GM19239 (cell line): Measurements from ENCODE around the gene MTHFSD.

Source experiments
- DNase-seq: peaks from one replicate; pipeline ENCODE4 v3.0.0; 2011; ENCODE audit warnings: low spot score; ENCODE audit not compliant: insufficient read length
- FAIRE-seq: peaks from 2 replicates; lab custom pipeline; 2011; peaks lifted over from hg19 to GRCh38; lab: Jason Lieb, UNC

Gene MTHFSD

GRCh38 chr16:86584726-86585721 is 30.0 kb upstream of the MTHFSD start:
- FAIRE-seq: no peak
- no peak for DNase-seq

- DNase-seq: no peak
- no peak for FAIRE-seq
Measured at GRCh38 chr16:86584071-86584685, 29.1 kb upstream of the MTHFSD start.

DNA sequence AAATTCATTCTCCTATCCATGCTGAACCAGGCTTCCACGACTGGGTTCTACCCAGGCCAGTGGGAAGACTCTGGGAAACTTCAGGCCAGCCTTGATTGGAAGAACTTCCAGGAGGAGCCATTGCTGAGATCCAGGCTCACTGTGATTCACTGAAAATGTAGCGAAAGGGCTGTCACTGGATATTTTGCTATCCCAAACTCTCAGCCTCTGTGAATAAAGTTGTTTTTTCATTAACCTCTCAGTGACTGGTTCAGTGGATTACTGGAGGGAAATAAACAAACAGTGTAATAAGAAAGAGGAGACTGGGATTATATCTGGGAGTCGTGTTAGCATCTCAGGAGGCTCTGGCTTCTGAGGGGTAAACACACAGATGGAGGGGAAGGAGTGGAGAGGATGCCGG is 26.4 kb upstream of the MTHFSD start:
- no peak for FAIRE-seq

DNA sequence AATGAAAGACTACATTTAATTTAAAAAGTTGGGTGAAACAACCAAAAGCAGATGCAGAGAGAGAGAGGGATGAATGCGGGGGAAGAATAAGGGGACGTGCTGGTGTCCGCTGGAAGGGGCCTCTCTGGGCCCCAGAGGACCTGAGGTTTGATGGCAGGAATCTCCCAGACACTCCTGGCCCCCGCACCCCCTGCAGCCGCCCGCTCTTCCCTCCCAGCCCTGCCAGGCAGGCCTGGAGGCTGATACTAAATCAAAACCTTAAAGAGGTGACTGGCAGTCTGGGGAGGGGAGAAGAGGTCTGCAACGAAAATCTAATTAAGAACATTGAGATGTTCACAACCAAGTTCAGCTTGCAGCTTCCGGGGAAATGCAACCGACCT is 25.7 kb upstream of the MTHFSD start:
- no peak for FAIRE-seq
- DNase-seq: no peak

More for the DNA sequence above, 26.4 kb upstream of the MTHFSD start:
- no peak for DNase-seq

- FAIRE-seq: no peak
- DNase-seq: no peak
Measured at GRCh38 chr16:86580063-86580790, 25.2 kb upstream of the MTHFSD start.

GRCh38 chr16:86579268-86580062 is 24.4 kb upstream of the MTHFSD start:
- DNase-seq (no peak), FAIRE-seq (no peak)

DNA sequence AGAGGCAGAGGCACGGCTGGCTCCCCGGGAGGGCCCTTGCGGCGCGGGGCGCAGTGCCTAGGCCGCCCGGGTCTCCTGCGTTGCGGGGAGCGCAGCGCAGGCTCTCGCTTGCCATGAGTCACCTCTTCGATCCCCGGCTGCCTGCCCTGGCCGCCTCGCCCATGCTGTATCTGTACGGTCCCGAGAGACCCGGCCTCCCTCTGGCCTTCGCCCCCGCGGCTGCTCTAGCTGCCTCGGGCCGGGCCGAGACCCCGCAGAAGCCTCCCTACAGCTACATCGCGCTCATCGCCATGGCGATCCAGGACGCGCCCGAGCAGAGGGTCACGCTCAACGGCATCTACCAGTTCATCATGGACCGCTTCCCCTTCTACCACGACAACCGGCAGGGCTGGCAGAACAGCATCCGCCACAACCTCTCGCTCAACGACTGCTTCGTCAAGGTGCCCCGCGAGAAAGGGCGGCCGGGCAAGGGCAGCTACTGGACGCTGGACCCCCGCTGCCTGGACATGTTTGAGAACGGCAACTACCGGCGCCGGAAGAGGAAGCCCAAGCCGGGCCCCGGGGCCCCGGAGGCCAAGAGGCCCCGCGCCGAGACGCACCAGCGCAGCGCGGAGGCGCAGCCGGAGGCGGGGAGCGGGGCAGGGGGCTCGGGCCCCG is 23.7 kb upstream of the MTHFSD start:
- DNase-seq (no peak), FAIRE-seq (no peak)

DNA sequence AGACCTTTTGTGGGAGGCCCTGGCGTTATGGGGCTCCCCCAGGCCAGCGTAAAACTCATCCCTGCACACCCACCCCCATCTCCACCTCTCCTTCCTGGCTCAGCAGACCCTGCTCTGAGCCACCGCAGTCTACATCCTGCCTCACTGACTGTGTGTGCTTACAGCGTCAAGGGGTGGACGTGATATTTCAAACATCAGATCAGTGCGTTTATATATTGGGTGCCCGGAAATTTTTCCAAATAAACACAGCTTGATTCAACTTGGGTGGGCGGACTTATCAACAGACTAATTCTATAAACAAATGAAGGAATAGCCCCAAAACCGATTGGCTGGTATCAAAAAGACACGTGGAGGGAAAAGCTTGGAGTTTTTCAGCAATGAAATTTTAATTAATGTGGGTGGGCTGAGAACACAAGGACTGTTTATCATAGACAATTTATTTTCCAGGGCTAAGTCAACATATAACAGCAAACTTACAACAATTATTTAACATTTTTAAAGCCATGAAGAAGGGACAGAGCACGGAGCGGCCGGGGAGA is 23.1 kb upstream of the MTHFSD start, which contains the start of gene FOXL1:
TSS of gene FOXL1 (plus strand) at position 489 of the 539 bp plus-strand sequence. CDS start 175 bp downstream, outside the sequence.
- no peak for DNase-seq
- no peak for FAIRE-seq

DNA sequence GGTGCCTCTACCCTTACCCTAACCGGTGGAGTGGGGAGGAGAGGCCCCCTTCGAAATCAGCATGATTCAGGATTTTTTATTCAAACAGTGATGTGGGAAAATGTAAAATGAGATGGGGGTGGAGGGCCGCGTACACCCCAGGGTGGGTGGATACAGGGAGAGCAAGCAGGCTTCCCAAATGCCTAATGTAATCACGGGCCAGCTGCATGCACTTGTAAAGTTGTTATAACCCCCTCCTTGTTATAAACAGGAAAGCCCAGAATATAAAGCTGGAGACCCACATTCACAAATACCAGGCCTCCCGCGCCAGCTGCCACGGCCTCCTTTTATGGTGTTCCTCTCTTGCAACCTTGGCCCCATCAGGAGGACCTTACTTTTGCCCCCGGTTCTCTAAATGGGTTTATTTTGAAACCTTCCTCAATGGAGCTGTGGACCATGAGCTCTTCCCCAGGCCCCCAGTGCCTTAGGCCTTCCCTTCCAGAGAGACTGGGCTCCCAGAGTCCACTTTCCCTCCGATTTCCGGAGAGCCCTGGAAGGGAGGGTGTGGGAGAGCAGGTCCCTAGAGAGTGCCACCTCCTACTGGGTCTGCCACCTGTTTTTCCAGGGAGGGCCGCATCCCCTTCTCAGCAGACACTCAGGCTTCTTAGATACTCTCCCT is 22.4 kb upstream of the MTHFSD start:
- DNase-seq (no peak), FAIRE-seq (no peak)

DNA sequence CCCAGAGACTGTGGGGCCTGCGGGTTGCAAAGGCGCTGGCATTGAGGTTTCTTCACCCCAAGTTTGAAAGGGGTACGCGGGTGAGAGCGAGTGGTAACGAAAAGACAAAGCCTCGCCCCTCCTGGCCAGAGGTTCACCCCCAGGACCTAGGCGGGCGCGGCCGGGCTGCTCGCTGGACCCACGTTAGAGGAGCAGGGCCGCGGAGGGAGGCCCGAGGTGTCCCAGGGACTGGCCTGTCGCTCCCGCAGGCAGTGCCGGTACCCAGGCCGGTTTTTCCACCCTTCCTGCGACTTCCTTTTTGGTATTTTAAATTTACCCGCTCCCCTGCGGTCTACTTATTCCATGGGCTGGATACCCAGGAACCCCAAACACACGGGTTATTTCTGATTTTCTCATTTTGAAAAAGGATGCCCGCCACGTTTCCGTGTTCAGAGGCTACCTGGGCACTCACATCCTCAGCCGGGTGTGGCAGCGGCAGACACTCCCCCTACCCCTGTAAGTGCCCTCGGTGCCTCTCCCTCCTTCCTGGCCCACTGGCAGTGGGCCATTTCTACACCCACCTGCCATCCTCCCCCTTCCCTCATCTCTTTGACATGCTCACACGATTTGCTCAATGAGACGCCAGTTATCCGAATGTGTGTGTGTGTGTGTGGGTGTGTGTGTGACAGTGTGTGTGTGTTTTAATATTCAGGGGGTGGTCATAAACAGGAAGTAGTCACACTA is 21.7 kb upstream of the MTHFSD start:
- DNase-seq (no peak), FAIRE-seq (no peak)

DNA sequence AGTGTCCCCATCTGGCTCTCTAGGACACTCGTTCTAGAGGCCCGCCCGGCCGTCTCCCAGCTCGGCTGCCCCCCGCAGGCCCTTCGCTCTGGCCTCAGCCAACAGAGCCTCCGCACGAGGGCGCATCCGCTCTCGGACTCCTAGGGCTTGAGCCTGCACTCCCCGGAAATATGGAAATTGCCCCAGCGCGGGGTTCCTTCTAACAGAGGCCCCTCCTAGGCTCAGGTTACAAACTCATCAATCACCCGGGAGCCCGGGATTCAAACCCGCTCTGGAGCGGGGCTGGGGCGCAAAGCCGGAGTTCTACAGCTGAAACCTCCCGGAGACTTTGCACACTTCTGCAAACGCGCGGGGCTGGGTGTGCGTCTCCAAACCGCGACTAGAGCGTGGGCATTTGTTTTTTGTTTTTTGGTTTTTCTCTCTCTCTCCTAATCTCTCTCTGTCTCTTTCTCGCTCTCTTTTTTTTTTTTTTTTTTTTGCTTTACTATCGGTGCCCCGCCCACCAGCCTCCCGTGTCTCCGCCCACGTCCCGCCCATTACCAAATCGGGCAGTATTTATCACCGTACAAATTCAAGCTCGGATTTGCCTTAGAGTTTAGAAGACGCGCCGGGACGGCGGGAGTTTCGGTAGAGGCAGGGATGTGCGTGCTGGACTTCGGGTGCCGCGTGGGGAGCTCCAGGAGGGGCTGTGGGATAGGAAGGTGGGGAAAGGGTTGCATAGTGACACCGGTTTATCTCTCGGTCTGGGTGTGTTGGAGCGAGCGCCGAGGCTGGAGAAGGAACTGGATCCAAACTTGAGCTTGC is 20.9 kb upstream of the MTHFSD start:
- no peak for DNase-seq
- FAIRE-seq: no peak

DNA sequence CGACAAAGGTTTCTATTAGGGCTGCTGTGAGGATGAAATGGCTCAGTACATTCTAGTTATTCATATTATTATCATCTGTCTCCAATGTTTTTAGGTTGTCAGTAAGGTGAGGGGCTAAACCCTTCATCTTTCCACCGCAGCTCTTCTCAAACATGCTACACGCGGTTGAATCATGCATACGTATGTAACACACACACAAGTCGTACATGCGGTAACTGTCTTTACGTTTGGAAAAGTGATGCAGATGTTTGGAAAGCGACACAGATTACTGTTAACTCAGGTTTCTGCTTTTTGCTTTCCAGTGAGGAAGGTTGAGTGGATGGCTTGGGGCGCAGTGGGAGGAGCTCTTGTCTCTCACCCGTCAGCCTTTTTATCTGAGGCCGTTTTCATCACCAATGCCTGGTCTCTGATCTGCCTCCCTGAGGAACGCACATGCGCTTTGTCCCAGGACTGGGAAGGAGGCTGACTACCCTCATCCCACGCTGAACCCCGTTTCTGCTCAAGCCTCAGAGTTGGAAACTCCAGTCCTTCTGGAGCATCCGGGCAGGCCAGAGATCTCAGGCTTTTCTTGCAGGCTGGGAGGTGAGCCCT is 20.2 kb upstream of the MTHFSD start:
- FAIRE-seq (no peak), DNase-seq (no peak)

- no peak for DNase-seq
- no peak for FAIRE-seq
Measured at GRCh38 chr16:86574646-86575045, 19.6 kb upstream of the MTHFSD start.

- FAIRE-seq: no peak
- no peak for DNase-seq
Measured at GRCh38 chr16:86573646-86574508, 18.8 kb upstream of the MTHFSD start.

DNA sequence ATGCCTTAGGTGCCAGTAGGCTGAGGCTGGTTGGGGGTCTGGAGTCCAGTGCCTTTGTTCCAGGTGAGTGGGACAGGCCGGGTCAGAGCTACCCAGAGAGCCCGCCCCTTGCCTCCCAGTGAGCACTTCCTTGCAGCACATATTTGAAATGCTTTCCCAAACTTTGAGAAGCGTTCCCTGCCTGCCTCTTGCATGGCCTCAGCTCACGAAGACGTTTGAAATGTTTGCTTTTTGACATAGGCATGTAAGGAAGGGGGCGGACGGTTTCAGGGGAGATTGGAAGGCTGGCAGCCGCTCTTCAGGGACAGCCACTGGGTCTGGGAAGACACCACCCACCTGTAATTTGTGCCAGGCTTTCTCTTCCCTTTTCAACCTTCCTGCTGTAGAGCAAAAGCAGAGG is 18.2 kb upstream of the MTHFSD start:
- DNase-seq: no peak
- no peak for FAIRE-seq

GRCh38 chr16:86572606-86573005 is 17.6 kb upstream of the MTHFSD start:
- FAIRE-seq (no peak), DNase-seq (no peak)
